IMR-90 (cell line): Measurements from ENCODE around the gene MYO3B. TPM values are rescaled to one million over a fixed set of nuclear protein-coding genes. Genes with fewer than 3 reads are reported as not detected.

Experiments used
- ATAC-seq: fragments of 200-7000 bp; cut with Tn5 transposase; 2 replicates; pipeline ENCODE4 v1.9.1; 2020; ENCODE audit warnings: low read depth, mild to moderate bottlenecking, moderate library complexity
- BruUV-seq: library from RNA; stranded (reverse); fragments of 400-500 nt; replicated peaks from 2 replicates; lab custom pipeline; 2021; lab: Mats Ljungman, UMichigan
- CTCF ChIA-PET: fragments of 300-600 bp; formaldehyde crosslinking; extraction: SDS; loops from one replicate; lab custom pipeline; 2021; ENCODE audit warnings: antibody characterized with exemption; lab: Yijun Ruan, JAX
- POLR2A ChIA-PET: fragments of 300-600 bp; sonication (Branson Sonifier 250); formaldehyde crosslinking; loops from one replicate; lab custom pipeline; 2022; ENCODE audit warnings: antibody characterized with exemption; ENCODE audit not compliant: unreplicated experiment; lab: Charles Lee
- DNase-seq: peaks from one replicate; pipeline ENCODE4 v3.0.0; 2013
- H2AFZ ChIP-seq: replicated peaks from 2 replicates; pipeline ENCODE3; 2013; ENCODE audit warnings: low read length, mild to moderate bottlenecking; ENCODE audit not compliant: poor library complexity
- H2AK5ac ChIP-seq: 2 replicates; pipeline ENCODE4 v1.6.1; 2013; ENCODE audit warnings: low read depth, low read length, inconsistent platforms
- H2AK9ac ChIP-seq: replicated peaks from 2 replicates; pipeline ENCODE3; 2013; ENCODE audit warnings: mild to moderate bottlenecking, low read depth, low read length, moderate library complexity; ENCODE audit not compliant: poor library complexity
- H2BK120ac ChIP-seq: 2 replicates; pipeline ENCODE4 v1.6.1; 2013; ENCODE audit warnings: low read depth, low read length, inconsistent platforms
- H2BK15ac ChIP-seq: 3 replicates; pipeline ENCODE4 v1.6.1; 2013; ENCODE audit warnings: low read depth, low read length, inconsistent platforms
- H2BK20ac ChIP-seq: 2 replicates; pipeline ENCODE4 v1.6.1; 2013; ENCODE audit warnings: low read depth, mild to moderate bottlenecking, inconsistent platforms, low read length, moderate library complexity
- H2BK5ac ChIP-seq: 2 replicates; pipeline ENCODE4 v1.6.1; 2013; ENCODE audit warnings: mild to moderate bottlenecking, low read depth, low read length, inconsistent platforms; ENCODE audit not compliant: poor library complexity, severe bottlenecking
- H3K14ac ChIP-seq: replicated peaks from 2 replicates; pipeline ENCODE4 v1.6.1; 2013; ENCODE audit warnings: low read depth, low read length, inconsistent platforms
- H3K18ac ChIP-seq: 2 replicates; pipeline ENCODE4 v1.6.1; 2013; ENCODE audit warnings: low read depth, low read length, control low read depth
- H3K23ac ChIP-seq: 2 replicates; pipeline ENCODE4 v1.6.1; 2013; ENCODE audit warnings: low read depth, low read length, inconsistent platforms
- H3K27ac ChIP-seq: 2 replicates; pipeline ENCODE4 v1.5.1; 2013; ENCODE audit warnings: mild to moderate bottlenecking, control low read depth, low read length; ENCODE audit not compliant: insufficient read depth
- H3K27me3 ChIP-seq: 2 replicates; pipeline ENCODE4 v1.6.1; 2013; ENCODE audit warnings: low read length; ENCODE audit not compliant: control insufficient read depth, insufficient read depth
- H3K36me3 ChIP-seq: 2 replicates; pipeline ENCODE4 v1.6.1; 2013; ENCODE audit warnings: low read length, mixed read lengths; ENCODE audit not compliant: control insufficient read depth, insufficient read depth
- H3K4ac ChIP-seq: 2 replicates; pipeline ENCODE4 v1.6.1; 2013; ENCODE audit warnings: low read depth, low read length, inconsistent platforms
- H3K4me1 ChIP-seq: 2 replicates; pipeline ENCODE4 v1.6.1; 2013; ENCODE audit warnings: low read length, mixed read lengths; ENCODE audit not compliant: control insufficient read depth, insufficient read depth
- H3K4me2 ChIP-seq: 2 replicates; pipeline ENCODE4 v1.6.1; 2013; ENCODE audit warnings: low read depth, mild to moderate bottlenecking, control low read depth, low read length, moderate library complexity
- H3K4me3 ChIP-seq: 2 replicates; pipeline ENCODE4 v1.5.1; 2013; ENCODE audit warnings: low read depth, mild to moderate bottlenecking, control low read depth, low read length, moderate library complexity; ENCODE audit not compliant: insufficient read depth
- H3K56ac ChIP-seq: 2 replicates; pipeline ENCODE4 v1.6.1; 2013; ENCODE audit warnings: low read length, inconsistent platforms; ENCODE audit not compliant: insufficient read depth; ENCODE audit errors: extremely low read depth
- H3K79me1 ChIP-seq, 2 experiments: 2 replicates each; pipeline ENCODE4 v1.6.1; 2013; ENCODE audit warnings: low read length in 2 of 2, inconsistent platforms in 1 of 2, low read depth in 1 of 2
- H3K9ac ChIP-seq: 2 replicates; pipeline ENCODE4 v1.6.1; 2013; ENCODE audit warnings: low read depth, low read length, control low read depth
- H3K9me1 ChIP-seq: 2 replicates; pipeline ENCODE4 v1.6.1; 2013; ENCODE audit warnings: low read length, inconsistent platforms; ENCODE audit not compliant: insufficient read depth
- H3K9me3 ChIP-seq: 2 replicates; pipeline ENCODE4 v1.6.1; 2013; ENCODE audit warnings: low read length; ENCODE audit not compliant: control insufficient read depth, insufficient read depth
- H4K20me1 ChIP-seq: 2 replicates; pipeline ENCODE4 v1.6.1; 2013; ENCODE audit warnings: low read length, inconsistent platforms; ENCODE audit not compliant: insufficient read depth
- H4K5ac ChIP-seq: 2 replicates; pipeline ENCODE4 v1.6.1; 2013; ENCODE audit warnings: mild to moderate bottlenecking, low read depth, low read length, control low read depth
- H4K8ac ChIP-seq, 2 experiments: 2 replicates each; pipeline ENCODE4 v1.6.1; 2013; ENCODE audit warnings: low read depth in 2 of 2, low read length in 2 of 2, control low read depth in 1 of 2, inconsistent platforms in 1 of 2
- H4K91ac ChIP-seq: 2 replicates; pipeline ENCODE4 v1.6.1; 2013; ENCODE audit warnings: low read depth, low read length, inconsistent platforms; ENCODE audit not compliant: insufficient read depth
- BHLHE40 ChIP-seq: fragments of 150-350 bp; IDR thresholded peaks from 2 replicates; pipeline ENCODE4 v1.6.1; 2016; ENCODE audit warnings: mild to moderate bottlenecking, low read depth, low read length
- CEBPB ChIP-seq: IDR thresholded peaks from 2 replicates; pipeline ENCODE4 v1.6.1; 2012; ENCODE audit warnings: low read depth, low read length, improper control_type of control experiment
- CHD1 ChIP-seq: IDR thresholded peaks from 2 replicates; pipeline ENCODE4 v1.6.1; 2012; ENCODE audit warnings: low read depth, low read length, improper control_type of control experiment
- CTCF ChIP-seq: conservative IDR thresholded peaks from 2 replicates; pipeline ENCODE4 v1.5.1; 2012; ENCODE audit warnings: mild to moderate bottlenecking, low read depth, low read length, improper control_type of control experiment
- ELK1 ChIP-seq: fragments of 150-350 bp; IDR thresholded peaks from 2 replicates; pipeline ENCODE4 v1.6.1; 2016; ENCODE audit warnings: low read depth, mild to moderate bottlenecking, low read length, moderate library complexity, borderline replicate concordance
- FOS ChIP-seq: fragments of 150-350 bp; IDR thresholded peaks from 2 replicates; pipeline ENCODE4 v1.6.1; 2016; ENCODE audit warnings: low read depth, low read length
- MAFK ChIP-seq: IDR thresholded peaks from 2 replicates; pipeline ENCODE4 v1.6.1; 2012; ENCODE audit warnings: low read depth, low read length, improper control_type of control experiment
- MAZ ChIP-seq: IDR thresholded peaks from 2 replicates; pipeline ENCODE4 v1.6.1; 2012; ENCODE audit warnings: low read depth, mild to moderate bottlenecking, low read length, improper control_type of control experiment, moderate library complexity, borderline replicate concordance
- MXI1 ChIP-seq: IDR thresholded peaks from 2 replicates; pipeline ENCODE4 v1.6.1; 2012; ENCODE audit warnings: low read depth, mild to moderate bottlenecking, low read length, moderate library complexity, borderline replicate concordance
- NFE2L2 ChIP-seq: fragments of 150-350 bp; IDR thresholded peaks from 2 replicates; pipeline ENCODE4 v1.6.1; 2016; ENCODE audit warnings: low read depth, mild to moderate bottlenecking, low read length
- POLR2A ChIP-seq: IDR thresholded peaks from 2 replicates; pipeline ENCODE4 v1.6.1; 2012; ENCODE audit warnings: mild to moderate bottlenecking, low read depth, low read length
- RAD21 ChIP-seq: IDR thresholded peaks from 2 replicates; pipeline ENCODE4 v1.6.1; 2012; ENCODE audit warnings: low read length, improper control_type of control experiment
- RCOR1 ChIP-seq: IDR thresholded peaks from 2 replicates; pipeline ENCODE4 v1.6.1; 2012; ENCODE audit warnings: mild to moderate bottlenecking, low read length, improper control_type of control experiment; ENCODE audit not compliant: insufficient replicate concordance
- SMC3 ChIP-seq: fragments of 150-350 bp; IDR thresholded peaks from 2 replicates; pipeline ENCODE4 v1.6.1; 2016; ENCODE audit warnings: low read depth, mild to moderate bottlenecking, antibody characterized with exemption, low read length, moderate library complexity
- USF2 ChIP-seq: fragments of 150-350 bp; IDR thresholded peaks from 2 replicates; pipeline ENCODE4 v1.6.1; 2017; ENCODE audit warnings: mild to moderate bottlenecking, antibody characterized with exemption, low read length, low read depth
- WGBS, 2 experiments: methylation state at CpG; one replicate each; pipeline versions ENCODE4 v1.1.5 to v1.1.7; 2013; ENCODE audit warnings: missing lambda C conversion rate in 2 of 2; ENCODE audit not compliant: insufficient read length in 1 of 2; ENCODE audit errors: extremely low coverage in 2 of 2; 5-methylcytosine and 5-hydroxymethylcytosine counted together
- dilution Hi-C: fragments of 300-500 bp; cut with HindIII; formaldehyde crosslinking; loops from one replicate; pipeline ENCODE4 v1.14.3; 2018; ENCODE audit warnings: low sequenced_read_pairs; ENCODE audit not compliant: unreplicated experiment
- in situ Hi-C: fragments of 300-500 bp; cut with MboI; formaldehyde crosslinking; loops from 3 replicates; pipeline ENCODE4 v1.14.3; 2019; ENCODE audit warnings: low sequenced_read_pairs, inconsistent platforms, mixed read lengths
- intact Hi-C: fragments of 100-400 bp; cut with micrococcal nuclease; formaldehyde crosslinking; loops from 2 replicates; pipeline ENCODE4 v1.10.0; 2022
- polyA plus RNA-seq, 3 experiments: library from polyadenylated mRNA; depleted of rRNA; stranded (reverse); fragments of >200 nt; gene quantifications; 2 replicates each; pipeline ENCODE4 v1.2.3, GENCODE V29; 2012; ENCODE audit warnings: low replicate concordance in 1 of 3
- total RNA-seq: library from RNA; depleted of rRNA; stranded (reverse); fragments of >200 nt; gene quantifications from 2 replicates; pipeline ENCODE4 v1.2.3, GENCODE V29; 2012

The MYO3B gene
- total and polyA plus RNA-seq, 2 of the 4 experiments (the other 2 are of a cell fraction) = 0.02 TPM; not detected in 1

- H3K4me2 ChIP-seq = no peak overlapping the region
- in situ Hi-C loops (no loop called here), intact Hi-C loops (no loop called here), dilution Hi-C loops (no loop called here)
- H3K4me3 ChIP-seq = no peak overlapping the region
- H3K23ac ChIP-seq = no peak overlapping the region
- POLR2A ChIA-PET = no interaction called here
- no peak overlapping the region for H2AK5ac ChIP-seq
- no peaks in the 10 kb centered on the region for H3K79me1 ChIP-seq
- no peak overlapping the region for H4K5ac ChIP-seq
- H3K4ac ChIP-seq = no peak overlapping the region
- no peak overlapping the region for H2AFZ ChIP-seq
- H2BK120ac ChIP-seq = no peak overlapping the region
- no peak overlapping the region for H3K18ac ChIP-seq
- no TSS peak for BruUV-seq
- H3K4me1 ChIP-seq = no peaks in the 10 kb centered on the region
- H2BK15ac ChIP-seq = no peak overlapping the region
- no peak overlapping the region for H2BK20ac ChIP-seq
- no peaks in the 10 kb centered on the region for H3K36me3 ChIP-seq
- peak; percentile 49 for ATAC-seq
- peak; percentile 46 for DNase-seq
- H3K56ac ChIP-seq = no peak overlapping the region
- H4K91ac ChIP-seq = no peak overlapping the region
- no peaks in the 10 kb centered on the region for H3K9me1 ChIP-seq
- H3K27me3 ChIP-seq = no peaks in the 10 kb centered on the region; the same call in 1 of the 2 replicates
- H3K27ac ChIP-seq = no peak overlapping the region
- no peaks in the 10 kb centered on the region for H3K9me3 ChIP-seq
- H3K14ac ChIP-seq = no peak overlapping the region
- H4K8ac ChIP-seq = no peak overlapping the region
- no peak overlapping the region for H2AK9ac ChIP-seq
- no CpG with 5 or more reads among the region's 1 CpG for WGBS, 2 experiments
- no peak overlapping the region for H3K9ac ChIP-seq
- TF ChIP-seq MXI1 (no peak), CHD1 (no peak), RCOR1 (no peak), FOS (no peak), MAFK (no peak), BHLHE40 (no peak), NFE2L2 (no peak), POLR2A (no peak), USF2 (no peak), MAZ (no peak), CTCF (no peak), ELK1 (no peak), RAD21 (no peak), CEBPB (no peak), SMC3 (no peak)
- CTCF ChIA-PET = interaction anchor here (0.6 kb wide), 1 partner anchor 769 kb away, joined by 3 read pairs; no protein-coding TSS in a partner anchor
- H2BK5ac ChIP-seq = no peak overlapping the region
- no peaks in the 10 kb centered on the region for H4K20me1 ChIP-seq
Observed at GRCh38 chr2:170255971-170256370, 78.0 kb downstream of the MYO3B start.
